ENCODE measurements around the gene DARS1.

GRCh38 chr2:135936524-135936923, 48.9 kb downstream of the DARS1 start:
- TF ChIP-seq CTCF (IDR thresholded peaks at IDR 0.05) (no peak), POLR2A (IDR thresholded peaks at IDR 0.05) (no peak)

Data from vagina (tissue), 2 donors.